Measurements from ENCODE around the gene ADD1. TPM values are rescaled to one million over a fixed set of nuclear protein-coding genes. Genes with fewer than 3 reads are reported as not detected.

ADD1 gene
- total RNA-seq, 1 donor from 2014 or later, result 131 TPM

DNA sequence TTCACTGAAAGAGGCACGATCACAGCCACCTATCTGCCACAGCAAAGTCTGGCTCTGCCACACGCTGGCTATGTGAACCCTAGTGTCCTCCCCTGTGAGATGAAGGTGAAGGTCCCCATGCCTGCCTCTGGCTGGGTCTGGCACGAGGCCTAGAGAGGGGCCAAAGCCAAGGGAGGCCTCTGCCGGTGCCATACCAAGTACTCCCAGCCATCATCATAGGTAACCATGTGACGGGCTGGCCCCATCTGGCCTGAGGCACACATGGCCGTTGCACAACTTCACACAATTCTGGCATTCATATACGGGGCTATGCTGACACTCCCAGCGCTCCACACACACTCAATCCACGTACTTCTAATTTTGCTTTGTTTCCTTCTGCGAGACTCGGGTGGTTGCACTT is 104.3 kb downstream of the ADD1 start:
- no peak overlapping the region for H3K4me3 Mint-ChIP-seq
- Histone ChIP-seq H3K4me2 (no peak overlapping the region), H2AFZ (replicated peaks) (no peak overlapping the region), H3K27me3 (no peaks in the 10 kb centered on the region), H3K36me3 (no peaks in the 10 kb centered on the region), H3K9ac (no peak overlapping the region), H3K9me3 (ENCODE audit: low read depth) (no peaks in the 10 kb centered on the region), H3K4me3 (no peak overlapping the region), H3K4me1 (no peaks in the 10 kb centered on the region), H3K27ac (no peak overlapping the region), H4K20me1 (ENCODE audit: low read depth) (peaks cover 8% of the 10 kb centered on the region), H3F3A (ENCODE audit: low read depth) (no peaks in the 10 kb centered on the region), H3K79me2 (ENCODE audit: low read depth) (no peaks in the 10 kb centered on the region)
- DNase-seq (ENCODE audit: low spot score), result no peak
- H3K27ac Mint-ChIP-seq, result no peak overlapping the region
- no peaks in the 10 kb centered on the region for H3K9me3 Mint-ChIP-seq
- H3K27me3 Mint-ChIP-seq (ENCODE audit: insufficient read depth, low read depth), result no peaks in the 10 kb centered on the region
- TF ChIP-seq EZH2 (IDR thresholded peaks at IDR 0.05) (no peak), EZH2phosphoT487 (IDR thresholded peaks at IDR 0.05) (no peak)
- TF ChIP-seq, protein P1, sequence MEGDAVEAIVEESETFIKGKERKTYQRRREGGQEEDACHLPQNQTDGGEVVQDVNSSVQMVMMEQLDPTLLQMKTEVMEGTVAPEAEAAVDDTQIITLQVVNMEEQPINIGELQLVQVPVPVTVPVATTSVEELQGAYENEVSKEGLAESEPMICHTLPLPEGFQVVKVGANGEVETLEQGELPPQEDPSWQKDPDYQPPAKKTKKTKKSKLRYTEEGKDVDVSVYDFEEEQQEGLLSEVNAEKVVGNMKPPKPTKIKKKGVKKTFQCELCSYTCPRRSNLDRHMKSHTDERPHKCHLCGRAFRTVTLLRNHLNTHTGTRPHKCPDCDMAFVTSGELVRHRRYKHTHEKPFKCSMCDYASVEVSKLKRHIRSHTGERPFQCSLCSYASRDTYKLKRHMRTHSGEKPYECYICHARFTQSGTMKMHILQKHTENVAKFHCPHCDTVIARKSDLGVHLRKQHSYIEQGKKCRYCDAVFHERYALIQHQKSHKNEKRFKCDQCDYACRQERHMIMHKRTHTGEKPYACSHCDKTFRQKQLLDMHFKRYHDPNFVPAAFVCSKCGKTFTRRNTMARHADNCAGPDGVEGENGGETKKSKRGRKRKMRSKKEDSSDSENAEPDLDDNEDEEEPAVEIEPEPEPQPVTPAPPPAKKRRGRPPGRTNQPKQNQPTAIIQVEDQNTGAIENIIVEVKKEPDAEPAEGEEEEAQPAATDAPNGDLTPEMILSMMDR (IDR thresholded peaks at IDR 0.05), result no peak
- H3K4me1 Mint-ChIP-seq, result no peaks in the 10 kb centered on the region
- peaks cover 35% of the 10 kb centered on the region for H3K36me3 Mint-ChIP-seq

GRCh38 chr4:2948895-2949781 is 105.5 kb downstream of the ADD1 start:
- Histone ChIP-seq H3K36me3 (no peaks in the 10 kb centered on the region), H3K4me2 (no peak overlapping the region), H3K4me1 (no peaks in the 10 kb centered on the region), H3K9me3 (ENCODE audit: low read depth) (no peaks in the 10 kb centered on the region), H3K9ac (no peak overlapping the region), H4K20me1 (ENCODE audit: low read depth) (peaks cover 8% of the 10 kb centered on the region), H3K27me3 (no peaks in the 10 kb centered on the region), H3K27ac (no peak overlapping the region), H2AFZ (replicated peaks) (no peak overlapping the region), H3K4me3 (no peak overlapping the region), H3K79me2 (ENCODE audit: low read depth) (no peaks in the 10 kb centered on the region), H3F3A (ENCODE audit: low read depth) (peaks cover 4% of the 10 kb centered on the region)
- Mint-ChIP-seq H3K4me3 (no peak overlapping the region), H3K4me1 (no peaks in the 10 kb centered on the region), H3K9me3 (no peaks in the 10 kb centered on the region), H3K36me3 (peaks cover 38% of the 10 kb centered on the region), H3K27me3 (ENCODE audit: insufficient read depth, low read depth) (no peaks in the 10 kb centered on the region), H3K27ac (no peak overlapping the region)
- TF ChIP-seq EZH2 (IDR thresholded peaks at IDR 0.05), result no peak
- TF ChIP-seq, protein P1 (IDR thresholded peaks at IDR 0.05), result peak; percentile 40
- no peak for DNase-seq (ENCODE audit: low spot score)

DNA sequence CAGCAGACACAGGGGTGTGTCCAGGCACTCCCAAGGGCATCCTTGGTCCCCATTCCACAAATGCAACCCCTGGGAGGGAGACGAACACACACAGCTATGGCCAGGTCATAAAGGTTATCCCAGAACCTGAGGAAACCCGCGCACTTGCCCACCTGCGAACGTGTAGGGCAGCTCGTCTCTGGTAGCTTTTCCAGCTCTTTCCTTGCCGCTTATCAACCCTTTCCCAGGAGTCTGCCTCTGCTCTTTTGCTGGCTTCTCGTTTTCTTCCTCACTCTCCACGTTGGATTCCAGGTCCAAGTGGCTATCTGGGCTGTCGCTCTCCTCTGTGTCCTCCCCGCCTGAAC is 106.1 kb downstream of the ADD1 start:
- Histone ChIP-seq H3K79me2 (ENCODE audit: low read depth) (no peaks in the 10 kb centered on the region), H3K27ac (no peak overlapping the region), H3K4me1 (no peaks in the 10 kb centered on the region), H3F3A (ENCODE audit: low read depth) (peaks cover 10% of the 10 kb centered on the region), H3K36me3 (no peaks in the 10 kb centered on the region), H3K9me3 (ENCODE audit: low read depth) (no peaks in the 10 kb centered on the region), H3K9ac (no peak overlapping the region), H3K27me3 (no peaks in the 10 kb centered on the region), H4K20me1 (ENCODE audit: low read depth) (peaks cover 8% of the 10 kb centered on the region), H2AFZ (replicated peaks) (no peak overlapping the region), H3K4me3 (no peak overlapping the region), H3K4me2 (no peak overlapping the region)
- Mint-ChIP-seq H3K9me3 (no peaks in the 10 kb centered on the region), H3K36me3 (peaks cover 38% of the 10 kb centered on the region), H3K27me3 (ENCODE audit: insufficient read depth, low read depth) (peaks cover 2% of the 10 kb centered on the region), H3K4me3 (no peak overlapping the region), H3K27ac (no peak overlapping the region), H3K4me1 (no peaks in the 10 kb centered on the region)
- TF ChIP-seq EZH2 (IDR thresholded peaks at IDR 0.05) (no peak), EZH2phosphoT487 (IDR thresholded peaks at IDR 0.05) (no peak)
- TF ChIP-seq, protein P1 (IDR thresholded peaks at IDR 0.05), result no peak
- DNase-seq (ENCODE audit: low spot score), result no peak

Measured in neural progenitor cell (in vitro differentiated cells).